GOT3 (cell line): ENCODE results near the gene SV2B.
"Not testable (repeated sequence)": the region's sequence is repeated elsewhere in the genome, so short reads cannot be mapped to it uniquely, and the experiment has no call there.

Experiments used
- DNase-seq: peaks from one replicate; lab custom pipeline; 2025; ENCODE audit warnings: mixed read lengths; lab: John Stamatoyannopoulos, UW

The SV2B gene

GRCh38 chr15:91099995-91100813, at the start of gene SV2B:
Gene SV2B, plus strand, starts transcription at chr15:91100257. Its CDS starts 126,007 bp downstream, at chr15:91226264.
- no peak for DNase-seq

DNA sequence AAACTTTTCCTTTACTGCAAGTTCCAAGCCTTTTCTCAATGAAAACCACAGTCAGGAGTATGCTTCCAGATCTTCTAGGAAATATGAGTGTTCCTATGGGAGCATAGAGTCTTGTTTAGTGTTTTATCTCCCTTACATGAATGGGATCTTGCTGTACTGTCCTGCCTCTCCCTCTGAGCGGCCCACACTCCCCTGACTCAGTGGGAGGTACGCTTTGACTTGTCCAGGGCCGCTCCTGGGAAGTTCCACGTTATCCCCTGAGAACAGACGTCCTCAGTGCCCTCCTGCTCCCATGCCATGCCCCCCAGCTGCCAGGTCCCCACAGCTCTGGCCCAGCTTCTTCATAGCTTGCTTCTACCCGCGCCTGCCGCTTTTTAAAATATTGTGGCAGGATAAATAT, 48.8 kb upstream of the SV2B start:
- DNase-seq = no peak

DNA sequence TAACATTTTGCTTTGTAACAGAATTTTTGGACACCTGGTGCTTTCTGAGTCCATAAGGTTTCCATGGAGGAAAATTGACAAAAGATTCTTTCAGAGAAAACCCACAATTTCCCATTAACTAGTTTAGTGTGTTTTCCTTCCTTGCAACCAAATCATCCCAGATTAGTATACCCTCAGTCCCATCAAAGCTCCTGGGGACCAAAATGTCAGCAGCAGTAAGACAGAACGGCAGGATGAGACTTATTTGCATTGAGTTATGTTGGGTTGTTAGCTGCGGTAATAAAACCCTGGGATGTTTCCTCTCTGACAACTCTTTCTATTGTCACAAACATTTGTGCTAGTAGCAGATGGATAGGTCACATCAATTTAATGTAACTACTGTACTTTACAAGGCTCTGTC, 45.2 kb upstream of the SV2B start:
- DNase-seq = no peak

- peak; percentile 14 for DNase-seq
Measured at GRCh38 chr15:91055548-91056331, 44.3 kb upstream of the SV2B start.

GRCh38 chr15:91061230-91061629, 38.8 kb upstream of the SV2B start:
- no peak for DNase-seq

DNA sequence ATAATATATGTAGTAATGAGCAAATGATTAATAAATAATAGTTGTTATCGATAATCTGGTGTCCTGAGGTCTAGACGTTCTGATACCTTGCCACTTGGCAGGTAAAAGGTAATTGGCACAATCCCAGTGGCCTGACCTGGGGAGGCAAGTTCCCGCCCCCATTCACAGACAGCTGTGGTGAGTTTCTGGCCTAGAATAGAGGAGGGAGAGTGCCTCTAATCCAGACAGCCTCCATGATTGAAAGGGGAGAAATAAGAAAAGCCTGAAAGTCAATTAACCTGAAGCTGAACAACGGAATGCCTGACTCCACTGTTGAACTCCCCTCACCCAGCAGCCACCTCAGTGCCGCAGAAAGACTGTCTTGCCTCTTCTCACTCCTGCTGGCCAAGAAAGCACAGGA, 38.1 kb upstream of the SV2B start:
- no peak for DNase-seq

GRCh38 chr15:91065505-91065904, 34.6 kb upstream of the SV2B start:
- no peak for DNase-seq

- DNase-seq = no peak
Measured at GRCh38 chr15:91067036-91067435, 33.0 kb upstream of the SV2B start.

- DNase-seq = no peak
Measured at GRCh38 chr15:91068436-91068835, 31.6 kb upstream of the SV2B start.

DNA sequence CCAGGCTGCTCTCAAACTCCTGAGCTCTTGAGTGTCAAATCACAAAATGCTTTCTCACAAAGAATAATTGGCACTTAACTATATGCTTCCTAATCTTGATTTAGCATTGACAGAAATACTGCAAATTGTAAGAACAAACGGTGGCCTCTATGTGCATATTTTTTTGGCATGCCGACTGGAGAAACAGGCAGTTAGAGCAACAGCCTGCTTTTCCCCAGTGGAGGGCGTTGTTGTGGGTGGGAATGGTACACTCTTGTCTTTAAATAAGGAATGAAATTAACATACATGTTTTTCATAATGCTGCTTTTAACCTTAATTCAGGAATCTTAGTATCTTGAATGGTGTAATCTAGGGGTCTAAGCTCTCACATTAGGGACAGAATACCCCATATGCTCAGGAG, 31.1 kb upstream of the SV2B start:
- DNase-seq = no peak

- DNase-seq = no peak
Measured at GRCh38 chr15:91070872-91071271, 29.2 kb upstream of the SV2B start.

GRCh38 chr15:91072161-91072560, 27.9 kb upstream of the SV2B start:
- DNase-seq = no peak

DNA sequence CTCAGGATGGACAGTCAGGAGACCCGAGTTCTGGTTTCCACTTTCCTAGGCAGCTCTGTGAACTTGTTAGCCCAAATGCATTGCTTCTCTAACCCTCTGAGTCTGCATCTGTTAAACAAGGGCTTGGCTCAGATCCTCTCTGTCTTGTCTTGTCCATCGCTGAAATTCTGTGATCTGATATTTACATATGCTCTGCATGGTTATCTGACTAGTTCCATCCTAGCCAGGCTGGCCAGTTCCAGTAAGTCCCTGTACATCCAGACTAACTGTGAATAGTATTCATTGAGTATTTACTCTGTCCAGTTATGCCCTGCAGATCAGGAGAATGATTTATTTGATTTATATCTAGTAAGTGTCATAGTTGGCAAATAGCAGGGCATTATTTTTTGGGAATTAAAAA, 27.0 kb upstream of the SV2B start:
- DNase-seq = no peak

DNA sequence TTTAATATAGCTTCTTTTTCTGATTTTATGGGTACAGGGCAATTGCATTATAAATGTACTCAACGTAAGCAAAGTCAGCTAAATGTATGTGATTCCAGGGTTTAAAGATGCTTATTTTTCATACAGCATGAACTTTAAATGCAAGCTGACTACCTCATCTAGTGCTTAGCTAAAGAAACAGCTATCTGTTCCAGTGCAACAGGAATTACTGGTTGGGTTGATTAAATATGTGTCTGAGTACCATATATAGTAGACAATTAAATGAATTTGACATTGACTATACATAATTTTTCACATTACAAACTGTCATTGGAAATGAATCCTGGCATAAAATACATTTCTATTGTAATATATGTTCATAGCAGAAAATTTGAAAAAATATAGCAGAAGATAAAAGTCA, 26.3 kb upstream of the SV2B start:
- DNase-seq = no peak

- no peak for DNase-seq
Measured at GRCh38 chr15:91075739-91076138, 24.3 kb upstream of the SV2B start.

DNA sequence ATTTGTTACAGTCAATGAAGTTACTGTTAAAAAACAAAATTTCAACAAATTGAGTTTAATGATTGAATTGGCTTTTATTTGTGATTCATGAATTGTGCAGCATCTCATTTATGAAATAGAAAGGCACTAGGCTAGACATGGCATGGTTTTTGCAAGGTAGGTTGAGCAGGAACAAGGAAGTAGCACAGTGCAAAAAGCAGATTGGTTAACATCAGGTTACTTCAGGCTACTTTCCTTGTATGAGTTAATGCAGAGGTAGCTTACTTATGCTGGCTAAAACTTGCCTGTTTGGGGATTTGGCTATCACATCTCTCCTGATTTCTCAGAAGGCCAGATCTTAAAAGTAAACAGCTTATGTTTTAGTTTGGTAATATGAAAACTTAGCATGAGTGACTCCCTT, 23.0 kb upstream of the SV2B start:
- no peak for DNase-seq

DNA sequence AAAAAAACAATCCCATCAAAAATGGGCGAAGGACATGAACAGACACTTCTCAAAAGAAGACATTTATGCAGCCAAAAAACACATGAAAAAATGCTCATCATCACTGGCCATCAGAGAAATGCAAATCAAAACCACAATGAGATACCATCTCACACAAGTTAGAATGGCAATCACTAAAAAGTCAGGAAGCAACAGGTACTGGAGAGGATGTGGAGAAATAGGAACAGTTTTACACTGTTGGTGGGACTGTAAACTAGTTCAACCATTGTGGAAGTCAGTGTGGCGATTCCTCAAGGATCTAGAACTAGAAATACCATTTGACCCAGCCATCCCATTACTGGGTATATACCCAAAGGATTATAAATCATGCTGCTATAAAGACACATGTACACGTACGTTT, 6.2 kb upstream of the SV2B start:
- not testable (repeated sequence) for DNase-seq

- DNase-seq = no peak
Measured at GRCh38 chr15:91098451-91098850, 1.6 kb upstream of the SV2B start.

DNA sequence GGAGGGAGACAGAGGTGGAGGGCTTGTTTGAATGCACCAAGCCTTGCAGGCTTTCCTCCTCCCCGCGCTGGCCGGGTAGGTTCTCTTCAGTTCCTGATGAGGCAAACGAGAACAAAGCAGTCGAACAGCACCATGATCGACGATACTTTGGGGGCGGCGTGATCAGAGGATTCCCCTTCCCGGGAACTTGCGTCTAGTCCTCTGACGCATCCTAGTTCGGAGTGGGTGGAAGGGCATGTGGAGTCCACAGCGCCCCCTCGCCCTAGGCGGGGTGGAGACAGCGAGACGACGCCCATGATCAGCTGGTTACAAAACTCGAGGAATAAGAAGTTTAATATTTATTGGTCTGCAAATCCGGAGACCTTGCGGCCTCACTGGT, 452 bp upstream of the SV2B start:
- no peak for DNase-seq

GRCh38 chr15:91100814-91101607, 954 bp downstream of the SV2B start:
- DNase-seq = no peak

GRCh38 chr15:91101608-91101920, 1.5 kb downstream of the SV2B start:
- DNase-seq = no peak

- DNase-seq = no peak
Measured at GRCh38 chr15:91102546-91103330, 2.7 kb downstream of the SV2B start.
